GM21381 (cell line): ENCODE measurements around the gene PCBD1.

Experiments used
- ATAC-seq: cut with Tn5 transposase; IDR thresholded peaks from one replicate; pipeline ENCODE4 v1.9.1; 2021; ENCODE audit warnings: mild to moderate bottlenecking, moderate library complexity; ENCODE audit not compliant: unreplicated experiment

The PCBD1 gene

DNA sequence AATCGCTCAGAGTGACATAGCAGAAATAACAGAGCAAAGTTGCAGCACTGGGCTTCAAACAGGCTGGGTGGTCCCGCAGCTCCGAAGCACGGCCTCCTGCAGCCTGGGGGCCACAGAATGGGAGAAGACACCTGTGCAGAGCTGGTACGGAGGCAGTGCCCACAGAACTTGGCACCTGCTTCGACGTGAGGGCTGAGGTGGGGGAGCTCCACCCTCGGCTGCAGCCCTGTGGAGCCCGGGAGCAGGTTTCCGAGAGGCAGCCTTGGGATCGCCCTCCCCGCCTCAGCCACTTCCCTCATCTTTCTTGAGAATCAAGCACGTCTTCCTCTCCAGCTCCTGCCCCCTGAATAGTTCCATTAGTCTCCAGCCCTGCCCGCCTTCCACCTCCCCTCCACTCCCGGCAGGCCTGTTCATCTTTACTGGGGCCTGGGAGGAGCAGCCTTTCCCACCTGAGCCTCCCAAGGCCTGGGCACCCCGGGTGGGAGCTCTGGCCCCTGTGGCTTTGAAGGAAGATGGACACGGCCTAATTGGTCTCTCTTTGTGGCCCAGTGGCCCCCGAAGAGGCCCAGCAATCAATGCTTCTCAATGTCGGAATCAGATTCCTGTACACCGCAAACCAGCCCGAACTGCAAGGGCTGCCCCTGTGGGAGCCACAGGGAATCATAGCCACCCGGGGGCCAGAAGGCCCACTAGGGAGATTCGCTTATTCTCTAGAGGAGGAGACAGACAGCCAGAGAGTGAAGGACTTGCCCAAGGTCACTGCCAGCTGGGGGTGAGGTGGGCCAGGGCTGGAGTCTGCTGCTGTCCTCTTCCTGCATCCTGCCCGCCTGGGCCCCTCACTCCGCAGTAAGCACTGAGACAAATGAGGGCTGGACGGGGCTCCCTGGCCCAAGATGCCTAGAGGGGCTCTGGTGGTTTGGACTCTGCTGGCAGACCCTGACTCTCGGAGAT is 17.0 kb upstream of the PCBD1 start:
- no peak for ATAC-seq

DNA sequence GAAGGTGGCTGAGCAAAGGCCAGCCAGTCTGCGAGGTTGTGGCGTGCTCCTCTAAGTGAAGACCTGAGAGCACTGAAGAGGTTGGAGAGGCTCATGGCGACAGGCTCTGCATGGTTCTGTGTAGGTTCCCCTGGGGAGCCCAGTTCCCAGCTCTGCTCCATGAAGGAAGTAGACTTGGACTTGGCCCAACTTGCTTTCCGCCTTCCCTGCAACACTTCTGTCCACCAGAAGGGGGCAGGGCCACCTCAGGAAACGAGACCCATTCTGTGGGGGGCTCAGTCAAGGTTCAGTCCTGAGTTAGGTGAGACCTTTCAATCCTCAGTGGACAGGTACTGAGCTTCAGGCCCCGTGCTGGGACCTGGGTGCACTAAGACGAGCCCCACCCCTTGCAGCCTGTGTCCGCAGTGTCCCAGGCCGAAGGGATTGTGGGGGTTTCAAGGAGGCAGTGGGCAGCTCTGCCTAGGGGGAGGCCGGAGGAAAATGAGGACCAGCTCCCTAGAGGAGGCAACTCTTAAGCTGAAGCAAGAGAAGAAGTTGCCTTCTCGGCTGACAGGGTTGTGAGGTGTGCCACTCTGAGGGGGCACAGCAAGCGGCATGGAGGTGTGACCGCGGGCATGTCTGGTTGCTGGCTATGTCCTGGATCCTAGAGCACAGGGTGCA is 15.0 kb upstream of the PCBD1 start:
- ATAC-seq, result no peak

DNA sequence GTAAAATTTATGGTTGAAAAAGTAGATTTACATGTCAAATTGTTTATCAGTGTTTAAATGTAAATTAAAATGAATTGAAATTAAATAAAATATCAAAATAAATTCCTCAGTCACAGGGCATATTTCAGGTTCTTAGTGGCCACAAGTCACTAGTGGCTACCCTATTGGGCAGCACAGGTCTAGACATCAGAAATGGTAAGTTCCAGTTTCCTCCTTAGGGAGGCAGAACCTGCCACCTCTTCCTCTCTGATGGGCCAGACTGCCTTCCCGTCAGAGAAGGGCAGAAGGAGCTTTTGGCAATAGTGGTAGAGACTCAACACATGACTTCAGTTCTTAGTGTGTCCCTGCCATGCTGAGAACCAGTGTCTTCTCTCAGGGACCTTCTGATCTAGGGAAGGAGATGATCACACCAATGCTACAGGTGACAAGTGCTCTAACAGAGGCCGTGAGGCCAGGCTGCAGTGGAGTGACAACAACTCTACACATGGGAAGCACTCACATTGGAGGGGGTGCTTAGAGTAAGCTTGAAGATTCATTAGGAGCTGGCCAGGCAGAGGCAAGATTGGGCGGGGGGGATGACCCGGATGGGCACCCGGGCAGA is 14.4 kb upstream of the PCBD1 start:
- ATAC-seq, result no peak

DNA sequence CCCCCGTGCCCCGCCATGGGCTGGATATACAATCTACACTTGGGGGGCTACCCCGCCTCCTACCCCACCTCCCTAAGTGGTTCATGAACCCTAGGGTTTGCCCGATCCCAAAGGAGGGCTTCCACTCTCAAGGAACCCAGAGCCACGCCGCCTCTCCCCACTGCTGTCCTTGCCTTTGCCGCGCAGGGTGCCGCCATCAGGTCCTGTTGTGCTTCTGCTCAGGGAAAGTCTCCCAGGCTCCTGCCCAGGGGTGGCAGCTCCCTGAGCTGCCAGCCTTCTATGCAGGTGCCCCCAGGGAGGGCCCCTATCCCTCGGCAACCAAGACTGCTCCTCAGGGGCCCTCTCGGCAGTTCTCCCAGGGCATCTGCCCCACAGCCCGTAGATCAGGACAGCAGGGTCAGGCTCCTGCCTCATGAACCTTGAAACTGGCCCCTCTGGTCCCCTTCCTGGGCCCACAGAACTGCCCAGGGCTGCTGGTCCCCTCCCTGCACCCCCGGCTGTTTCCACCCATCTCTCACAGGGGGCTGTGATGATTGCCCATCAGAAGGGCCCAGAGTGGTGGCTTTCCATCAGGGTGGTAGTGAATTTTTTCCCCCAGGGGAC is 13.0 kb upstream of the PCBD1 start:
- ATAC-seq, result no peak

DNA sequence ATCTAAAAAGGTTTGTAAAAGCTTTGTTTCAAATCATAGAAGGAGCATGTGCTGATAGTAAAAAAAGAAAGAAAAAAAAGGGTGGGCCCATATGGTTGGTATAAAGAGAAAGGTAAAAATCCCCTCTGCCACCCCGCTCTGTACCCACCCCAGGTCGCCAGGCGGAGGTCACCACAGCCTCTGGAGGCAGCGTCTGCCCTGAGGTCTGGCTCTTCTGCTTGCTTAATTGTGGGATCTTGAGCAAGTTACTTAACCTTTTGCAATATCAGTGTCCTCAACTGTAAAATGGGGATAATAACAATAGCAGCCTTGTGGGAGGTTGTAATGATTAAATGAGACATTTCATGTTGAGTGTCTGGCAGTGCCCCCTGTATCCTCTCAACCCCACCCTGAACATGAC is 10.7 kb upstream of the PCBD1 start:
- ATAC-seq, result no peak

DNA sequence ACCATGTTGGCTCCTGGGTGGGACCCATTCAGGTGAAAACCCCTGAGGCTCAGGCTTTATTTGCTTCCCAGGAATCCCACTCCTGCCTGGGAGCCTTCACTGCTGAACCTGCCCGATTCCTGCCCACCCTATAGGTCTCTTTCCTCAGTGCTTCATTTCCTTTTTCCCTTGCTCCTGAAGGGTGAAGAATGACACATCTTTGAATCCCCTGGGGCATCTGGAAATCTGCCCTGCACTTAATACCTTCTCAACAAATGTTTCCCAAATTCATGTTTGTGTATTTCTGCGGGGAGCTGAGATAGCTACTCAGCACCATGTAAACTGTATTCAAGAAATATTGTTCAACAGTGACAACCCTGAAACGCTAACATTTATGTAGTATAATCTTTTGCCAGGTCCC is 10.3 kb upstream of the PCBD1 start:
- no peak for ATAC-seq

DNA sequence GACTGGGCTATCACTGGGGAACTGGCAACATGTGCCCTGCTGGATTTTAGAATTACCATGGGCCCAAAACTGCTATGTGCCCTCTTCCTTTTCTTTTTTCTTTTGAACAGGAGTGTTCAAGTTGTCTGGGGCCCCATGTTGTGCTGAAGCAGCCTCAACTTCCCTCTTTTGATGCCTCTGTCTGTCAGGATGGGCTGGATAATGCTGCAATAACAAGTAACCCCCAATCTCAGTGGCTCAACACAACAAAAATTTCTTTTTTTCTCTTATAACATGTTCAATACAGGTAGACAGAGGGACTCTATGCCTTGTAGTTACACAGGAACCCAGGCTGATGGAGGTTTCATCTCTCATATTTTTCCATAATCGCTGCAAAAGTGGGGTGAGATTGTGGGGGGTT is 8.2 kb upstream of the PCBD1 start:
- no peak for ATAC-seq

DNA sequence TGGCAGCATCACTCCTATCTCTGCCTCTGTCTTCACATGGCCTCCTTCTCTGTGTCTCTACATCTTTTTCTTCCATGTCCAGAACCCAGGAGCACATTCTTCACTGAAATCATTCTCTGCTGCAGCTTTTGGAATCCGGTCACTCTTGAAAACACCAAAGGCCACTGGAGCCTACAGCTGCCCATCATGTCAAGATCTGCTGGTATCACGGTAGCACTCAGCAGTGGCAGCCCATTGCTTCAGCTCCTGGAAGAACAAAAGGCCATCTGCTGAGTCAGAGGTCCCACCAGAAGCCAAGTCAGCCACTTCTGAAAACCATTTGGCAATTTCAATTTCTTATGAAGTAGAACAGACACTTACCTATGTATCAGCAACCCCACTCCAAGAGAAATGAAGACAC is 6.1 kb upstream of the PCBD1 start:
- ATAC-seq, result no peak

DNA sequence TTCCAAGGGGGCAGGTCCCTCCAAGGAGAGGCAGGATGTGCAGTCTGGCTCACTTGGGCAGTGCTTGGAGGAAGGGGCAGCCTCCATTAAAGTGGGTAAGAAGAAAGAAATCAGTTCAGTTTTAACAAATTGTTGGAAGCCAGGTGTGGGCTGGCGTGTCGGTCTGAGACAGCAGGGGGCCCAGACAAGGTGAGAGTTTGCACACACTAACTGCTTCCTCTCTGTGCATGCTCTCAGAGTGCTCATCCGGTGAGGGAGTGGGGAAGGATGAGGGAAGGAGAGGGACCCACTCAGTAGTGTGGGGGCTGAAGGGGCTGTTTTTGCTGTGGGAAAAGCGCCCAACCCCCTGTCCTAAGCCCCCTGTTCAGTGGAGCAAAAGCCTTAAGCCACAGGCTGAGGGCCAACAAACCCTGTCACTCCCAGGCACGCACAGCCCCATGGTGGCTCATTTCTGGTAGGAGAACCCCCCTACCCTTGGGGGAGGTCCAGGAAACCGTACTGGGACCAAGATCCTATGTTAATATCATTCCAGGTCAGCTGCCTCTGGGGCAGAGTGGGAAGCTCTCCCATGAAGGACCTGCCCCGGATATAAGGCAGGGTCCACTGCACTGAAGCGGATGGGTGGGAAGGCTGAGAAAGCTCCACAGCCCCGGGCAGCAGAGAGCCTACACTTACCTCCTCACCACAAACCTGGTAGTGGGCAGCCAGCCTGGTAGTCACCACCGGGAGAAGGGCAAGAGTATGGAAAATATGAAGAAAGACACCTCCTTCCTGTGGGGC is 5.1 kb upstream of the PCBD1 start:
- ATAC-seq, result no peak

DNA sequence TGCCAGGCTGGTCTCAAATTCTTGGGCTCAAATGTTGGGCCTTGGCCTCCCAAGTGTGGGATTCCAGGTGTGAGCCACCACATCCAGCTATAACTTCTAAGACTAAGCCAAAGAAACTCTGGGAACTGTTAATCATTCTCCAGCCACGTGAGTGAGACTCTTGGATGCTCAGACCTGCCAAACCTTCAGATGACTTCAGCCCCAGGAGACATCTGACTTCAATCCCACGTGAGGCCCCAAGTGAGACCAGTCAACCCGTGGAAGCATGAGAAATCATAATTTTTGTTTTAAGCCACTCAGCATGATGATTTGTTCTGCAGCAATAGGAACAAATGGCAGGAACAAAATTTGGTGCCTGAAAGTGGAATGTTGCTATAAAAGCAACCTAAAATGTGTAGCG is 4.3 kb upstream of the PCBD1 start:
- ATAC-seq, result no peak

DNA sequence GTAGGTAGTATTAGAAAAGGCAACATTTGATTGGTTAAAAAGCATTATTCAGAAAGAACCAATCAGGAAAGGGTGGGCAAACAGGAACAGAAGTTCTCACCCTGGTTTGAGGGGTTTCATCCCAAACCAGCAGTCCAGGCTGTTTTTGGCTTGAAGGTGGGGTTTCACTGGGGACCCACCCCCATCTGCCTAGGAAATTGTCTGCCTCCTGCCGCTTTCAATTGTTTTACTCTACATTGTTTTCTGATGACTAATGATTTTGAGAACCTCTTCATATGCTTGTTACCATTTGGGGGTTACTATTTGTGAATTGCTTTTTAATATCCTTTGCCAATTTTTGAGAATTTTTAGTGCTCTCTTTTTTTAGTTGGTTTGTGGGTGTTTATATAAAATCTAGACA is 3.3 kb upstream of the PCBD1 start:
- no peak for ATAC-seq

DNA sequence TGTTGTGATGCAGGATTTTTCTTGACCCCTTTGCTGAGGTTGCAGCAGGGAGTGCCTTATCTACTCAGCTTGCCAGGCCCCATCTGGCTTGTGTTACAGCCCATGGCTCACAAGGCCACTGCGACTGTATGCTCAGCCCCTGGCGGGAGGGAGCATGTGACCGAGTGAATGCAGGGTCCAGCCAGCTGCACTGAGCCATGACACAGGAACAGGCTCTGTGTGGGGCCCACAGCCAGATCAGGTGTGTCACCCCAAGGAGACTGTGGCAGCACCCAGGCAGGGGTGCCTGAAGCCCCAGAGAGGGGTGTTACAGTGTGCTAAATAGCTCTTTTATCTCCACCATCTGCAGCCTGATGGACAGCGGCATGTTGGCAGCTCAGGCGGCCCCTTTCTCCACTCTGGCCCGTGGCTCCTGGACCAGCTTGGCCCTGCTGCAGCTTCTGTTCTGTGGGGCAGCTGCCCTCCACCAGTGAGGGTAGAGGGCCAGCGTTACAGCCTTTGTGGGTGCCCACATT is 2.6 kb upstream of the PCBD1 start:
- ATAC-seq, result no peak

DNA sequence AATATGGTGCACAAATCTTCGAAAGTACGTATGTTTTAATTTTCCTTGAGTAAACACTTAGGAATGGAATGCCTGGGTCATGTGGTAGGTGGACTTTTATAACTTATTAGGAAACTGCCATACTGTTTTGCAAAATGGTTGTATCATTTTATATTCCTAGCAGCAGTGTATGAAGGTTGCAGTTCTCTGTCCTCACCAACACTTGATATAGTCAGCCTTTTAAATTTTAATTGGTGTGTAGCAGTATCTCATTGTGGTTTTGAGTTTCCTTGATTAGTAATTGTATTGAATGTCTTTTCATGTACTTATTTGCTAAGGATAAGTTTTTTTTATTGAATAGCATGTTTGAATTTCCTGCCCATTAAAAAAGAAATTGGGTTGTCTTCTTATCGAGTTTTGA is 926 bp upstream of the PCBD1 start:
- no peak for ATAC-seq

DNA sequence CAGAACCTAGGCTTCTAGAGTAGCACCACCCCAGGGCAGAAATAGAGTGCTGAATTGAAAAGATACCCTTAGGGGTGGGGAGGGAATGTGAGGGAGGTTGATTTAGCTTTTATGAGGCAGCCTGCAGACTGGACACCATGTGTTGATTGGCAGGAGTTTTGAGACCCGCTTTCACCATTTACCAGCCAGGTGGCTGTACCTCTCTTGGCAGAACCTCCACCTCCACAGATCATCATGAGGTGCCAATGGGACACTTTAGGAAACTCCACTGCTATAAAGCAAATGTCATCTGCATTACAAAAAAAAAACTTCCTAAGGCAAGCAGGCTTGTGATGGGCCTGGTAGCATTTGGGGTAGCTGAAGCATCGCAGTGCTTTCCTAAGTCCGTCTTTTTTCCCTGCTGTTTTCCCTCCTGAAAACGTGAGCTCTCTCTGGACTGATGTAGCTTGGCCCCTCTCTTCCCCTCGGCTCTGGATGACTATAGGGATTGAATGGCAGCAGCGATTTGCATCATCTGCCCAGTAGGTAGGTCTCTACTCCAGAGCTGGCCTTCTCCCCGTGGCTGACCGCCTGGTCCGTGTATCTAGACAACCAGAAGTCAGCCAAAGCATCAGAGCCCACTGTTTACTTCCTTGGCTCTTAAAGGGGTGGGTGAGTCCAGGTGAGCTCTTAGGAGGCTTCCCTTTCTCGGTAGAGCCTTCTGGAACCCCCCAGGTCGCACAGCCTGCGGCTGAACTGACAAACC is 1.3 kb downstream of the PCBD1 start:
- ATAC-seq, result no peak

DNA sequence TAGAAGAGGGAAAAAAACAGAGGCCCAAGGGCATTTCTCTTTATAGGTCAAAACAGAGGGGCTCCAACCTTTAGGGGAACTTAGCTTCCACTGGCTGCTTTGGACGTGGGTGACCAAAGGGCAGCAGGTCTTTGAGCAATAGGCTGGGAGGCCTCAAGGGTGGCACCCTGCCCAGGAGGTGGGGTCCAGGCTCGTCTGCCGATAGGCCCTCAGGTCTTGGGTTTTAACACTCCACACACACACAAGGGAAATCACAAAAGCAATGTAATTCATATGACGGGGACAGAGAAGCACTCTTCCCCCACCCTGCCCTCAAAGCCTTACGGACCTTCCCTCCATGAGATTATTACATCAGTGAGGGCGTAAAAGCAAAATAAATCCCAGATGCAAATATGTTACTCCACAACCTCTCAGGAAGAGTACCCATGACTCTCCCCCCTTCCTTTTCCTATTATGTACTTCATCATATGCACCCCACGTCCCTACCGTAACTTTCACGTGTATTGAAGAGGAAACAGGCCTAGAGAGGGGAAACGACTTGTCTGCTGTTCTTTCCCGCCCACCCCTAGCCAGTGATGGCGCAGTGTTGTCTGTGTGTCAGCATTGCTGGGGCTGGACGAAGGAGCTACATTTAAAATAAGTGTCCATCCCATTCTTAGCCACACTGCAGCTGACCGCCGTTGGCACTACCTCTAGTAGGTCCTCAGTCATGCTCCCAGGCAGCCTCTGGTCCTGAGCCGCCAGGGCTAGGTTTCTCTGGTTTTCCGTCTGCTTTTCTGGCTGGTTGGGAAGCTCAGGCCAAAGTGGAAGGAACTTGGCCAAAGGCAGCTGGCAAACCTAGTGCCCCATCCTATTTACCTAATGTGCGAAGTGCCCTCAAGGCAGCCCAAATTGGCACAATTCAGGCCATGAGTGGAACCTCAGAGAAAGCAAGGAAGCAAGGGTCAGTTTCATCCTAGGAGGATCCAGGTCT is 2.1 kb downstream of the PCBD1 start:
- ATAC-seq, result no peak

DNA sequence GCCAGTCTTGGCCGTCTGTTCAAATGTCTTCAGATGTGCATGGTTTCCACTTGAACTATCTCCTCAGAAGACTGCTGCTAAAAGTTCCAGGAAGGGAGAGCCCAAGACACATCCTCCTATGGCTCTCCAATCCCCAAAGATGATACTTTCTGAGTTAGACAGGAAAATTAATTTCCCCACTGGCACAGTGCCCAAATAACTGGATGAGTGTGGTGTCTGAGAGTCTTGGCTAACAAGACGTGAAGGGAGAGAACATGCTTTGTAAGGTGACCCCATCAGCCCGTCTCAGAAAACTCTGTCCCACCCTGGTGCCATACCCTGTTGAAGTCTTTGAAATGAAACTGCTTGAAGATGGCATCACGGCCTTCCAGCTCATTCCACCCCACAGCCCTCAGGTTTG is 2.9 kb downstream of the PCBD1 start:
- ATAC-seq, result no peak

DNA sequence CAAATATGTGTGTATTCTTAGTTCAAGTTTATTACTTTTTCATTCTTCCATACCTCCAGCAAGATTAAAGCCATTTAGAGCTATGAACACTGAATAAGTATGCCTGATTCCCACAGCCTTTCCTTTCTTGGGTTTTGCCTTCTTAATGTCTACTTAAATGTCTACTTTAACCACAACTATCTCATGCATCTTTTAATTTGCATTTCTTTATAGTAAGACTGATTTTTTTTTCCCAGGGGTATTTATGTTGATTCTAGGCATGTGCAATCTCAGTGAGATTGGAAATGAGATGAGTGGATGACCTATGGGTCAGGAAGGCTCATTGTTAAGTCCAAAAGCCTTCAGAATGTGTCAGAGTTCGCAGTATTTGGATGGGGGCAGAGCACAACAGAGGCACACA is 3.6 kb downstream of the PCBD1 start:
- ATAC-seq, result no peak

DNA sequence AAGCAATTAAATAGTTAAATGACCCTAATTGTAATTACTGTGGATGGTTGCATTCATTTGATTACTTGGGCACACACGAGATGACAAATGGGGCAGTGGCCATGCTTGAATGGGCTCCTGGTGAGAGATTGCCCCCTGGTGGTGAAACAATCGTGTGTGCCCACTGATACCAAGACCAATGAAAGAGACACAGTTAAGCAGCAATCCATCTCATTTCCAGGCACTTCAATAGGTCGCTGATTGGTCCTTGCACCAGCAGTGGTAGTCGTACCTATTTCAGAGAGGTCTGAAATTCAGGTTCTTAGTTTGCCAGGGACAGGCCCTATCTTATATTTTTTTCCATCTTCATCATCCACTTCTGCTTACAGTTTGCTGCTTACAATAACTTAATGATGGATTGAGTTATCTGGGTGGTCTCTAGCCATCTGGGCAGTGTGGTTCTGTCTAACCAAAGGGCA is 8.3 kb downstream of the PCBD1 start:
- ATAC-seq, result peak; percentile 57

DNA sequence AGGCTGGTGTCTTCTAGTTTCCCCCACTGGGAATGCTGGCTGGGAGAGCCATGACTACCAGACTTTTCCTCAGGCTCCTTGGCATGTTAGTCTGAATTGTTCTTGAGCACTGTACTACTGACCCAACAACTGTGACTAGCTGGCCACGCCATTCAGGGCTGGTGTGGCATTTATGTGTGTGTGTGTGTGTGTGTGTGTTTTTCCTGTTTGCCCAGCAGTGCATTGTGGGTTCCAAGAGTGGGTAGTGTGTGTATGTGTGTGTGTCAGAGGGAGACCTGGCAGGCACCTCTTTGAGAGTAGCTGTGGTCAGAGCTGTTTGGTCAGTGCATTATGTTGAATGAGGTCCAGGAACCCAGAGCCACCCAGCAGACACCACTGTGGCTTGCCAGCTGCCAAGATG is 9.2 kb downstream of the PCBD1 start:
- ATAC-seq, result no peak
